Cardiac fibroblast (primary cell): ENCODE measurements around the gene TSNAX.

Experiments used
- DNase-seq, 2 donors: peaks; one replicate each; pipeline versions ENCODE4 v3.0.0 to v3.0.0-alpha.2; 2010; ENCODE audit warnings: low read depth in 2 of 2
- H3K4me3 ChIP-seq, 2 donors: replicated peaks in 1 of 2; 1 replicate in 1 of 2; 2 replicates in 1 of 2; pipeline ENCODE4 v1.5.1; 2011; ENCODE audit warnings: low read depth in 2 of 2, low read length in 2 of 2, mild to moderate bottlenecking in 2 of 2, moderate library complexity in 1 of 2
- TF ChIP-seq, protein P1 (sequence below): IDR thresholded peaks from one replicate; pipeline ENCODE4 v1.5.1; 2011; ENCODE audit warnings: low read depth, mild to moderate bottlenecking, low read length, inconsistent platforms

The TSNAX gene

GRCh38 chr1:231611111-231611510, 82.6 kb downstream of the TSNAX start:
- H3K4me3 ChIP-seq = no peak overlapping the region
- DNase-seq = no peak
- TF ChIP-seq, protein P1, sequence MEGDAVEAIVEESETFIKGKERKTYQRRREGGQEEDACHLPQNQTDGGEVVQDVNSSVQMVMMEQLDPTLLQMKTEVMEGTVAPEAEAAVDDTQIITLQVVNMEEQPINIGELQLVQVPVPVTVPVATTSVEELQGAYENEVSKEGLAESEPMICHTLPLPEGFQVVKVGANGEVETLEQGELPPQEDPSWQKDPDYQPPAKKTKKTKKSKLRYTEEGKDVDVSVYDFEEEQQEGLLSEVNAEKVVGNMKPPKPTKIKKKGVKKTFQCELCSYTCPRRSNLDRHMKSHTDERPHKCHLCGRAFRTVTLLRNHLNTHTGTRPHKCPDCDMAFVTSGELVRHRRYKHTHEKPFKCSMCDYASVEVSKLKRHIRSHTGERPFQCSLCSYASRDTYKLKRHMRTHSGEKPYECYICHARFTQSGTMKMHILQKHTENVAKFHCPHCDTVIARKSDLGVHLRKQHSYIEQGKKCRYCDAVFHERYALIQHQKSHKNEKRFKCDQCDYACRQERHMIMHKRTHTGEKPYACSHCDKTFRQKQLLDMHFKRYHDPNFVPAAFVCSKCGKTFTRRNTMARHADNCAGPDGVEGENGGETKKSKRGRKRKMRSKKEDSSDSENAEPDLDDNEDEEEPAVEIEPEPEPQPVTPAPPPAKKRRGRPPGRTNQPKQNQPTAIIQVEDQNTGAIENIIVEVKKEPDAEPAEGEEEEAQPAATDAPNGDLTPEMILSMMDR = no peak

GRCh38 chr1:231611851-231612250, 83.4 kb downstream of the TSNAX start:
- no peak for DNase-seq
- TF ChIP-seq, protein P1 = no peak
- no peak overlapping the region for H3K4me3 ChIP-seq

DNA sequence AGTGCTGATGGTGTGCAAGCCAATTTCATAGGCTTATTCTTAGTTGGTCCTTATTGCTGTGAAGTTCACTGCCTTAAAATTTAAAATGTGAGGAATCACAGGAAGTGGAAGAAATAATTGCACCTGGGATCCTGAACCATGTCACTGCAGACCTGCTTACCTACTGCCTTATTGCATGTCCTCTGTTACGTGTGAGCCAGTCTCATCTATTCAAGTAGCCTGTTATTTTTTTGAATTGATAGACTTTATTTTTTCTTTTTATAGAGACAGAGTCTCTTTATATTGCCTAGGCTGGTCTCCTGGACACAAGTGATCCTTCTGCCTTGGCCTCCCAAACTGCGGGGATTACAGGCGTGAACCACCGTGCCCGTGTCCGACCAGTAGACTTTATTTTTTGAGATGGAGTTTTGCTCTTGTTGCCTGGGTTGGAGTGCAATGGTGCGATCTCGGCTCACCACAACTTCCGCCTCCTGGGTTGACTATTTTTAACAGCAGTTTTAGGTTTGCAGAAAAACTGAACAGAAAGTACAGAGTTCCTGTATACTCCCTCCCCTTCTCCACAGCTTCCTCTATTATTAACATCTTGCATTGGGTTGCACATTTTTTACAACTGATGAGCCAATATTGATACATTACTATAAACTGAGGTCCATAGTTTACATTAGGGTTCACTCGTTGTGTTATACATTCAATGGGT, 84.1 kb downstream of the TSNAX start:
- TF ChIP-seq, protein P1 = no peak
- DNase-seq = no peak
- H3K4me3 ChIP-seq = no peak overlapping the region

DNA sequence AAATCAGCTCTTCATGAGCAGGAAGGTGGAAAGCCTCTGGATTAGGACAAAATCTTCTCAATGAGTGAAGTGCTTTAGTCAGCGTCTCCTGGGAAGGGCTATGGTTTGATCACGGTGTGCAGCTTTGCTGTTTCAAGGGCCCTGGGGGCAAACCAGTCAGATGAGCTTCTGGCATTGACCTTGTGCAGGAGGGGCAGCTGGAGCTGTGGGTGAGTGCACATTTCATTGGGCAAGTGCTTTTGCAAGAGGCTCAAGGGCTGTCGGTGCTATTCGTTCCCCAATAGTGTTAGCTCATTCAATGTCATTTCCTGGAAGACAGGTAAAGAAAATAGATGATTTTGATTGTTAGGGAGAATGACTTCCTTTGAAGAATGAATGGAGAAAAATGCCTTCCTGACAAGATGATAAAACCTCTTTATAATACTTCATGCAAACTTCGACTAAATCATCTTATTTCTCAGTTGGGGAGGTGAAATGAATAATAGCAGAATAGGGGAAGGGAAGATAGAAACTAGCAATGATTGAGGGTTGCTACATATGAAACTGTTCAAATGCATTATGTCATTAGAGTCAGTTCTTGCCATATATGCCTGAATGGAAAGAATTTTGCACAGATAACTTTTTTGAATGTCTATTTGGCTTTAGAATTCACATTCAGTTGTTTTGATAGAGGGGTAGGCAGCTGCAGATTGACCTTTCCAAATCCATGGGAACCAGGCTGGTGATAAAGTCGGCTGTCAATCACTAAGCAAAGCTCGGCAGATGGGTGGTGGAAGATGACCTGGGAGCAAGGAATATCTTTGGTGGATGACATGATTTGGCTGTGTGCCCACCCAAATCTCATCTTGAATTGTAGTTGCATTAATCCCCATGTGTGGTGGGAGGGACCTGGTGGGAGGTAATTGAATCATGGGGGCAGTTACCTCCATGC, 85.2 kb downstream of the TSNAX start:
- no peak overlapping the region for H3K4me3 ChIP-seq
- DNase-seq = no peak
- TF ChIP-seq, protein P1 = no peak
